ENCODE results near the gene TSPYL2.

Gene TSPYL2

DNA sequence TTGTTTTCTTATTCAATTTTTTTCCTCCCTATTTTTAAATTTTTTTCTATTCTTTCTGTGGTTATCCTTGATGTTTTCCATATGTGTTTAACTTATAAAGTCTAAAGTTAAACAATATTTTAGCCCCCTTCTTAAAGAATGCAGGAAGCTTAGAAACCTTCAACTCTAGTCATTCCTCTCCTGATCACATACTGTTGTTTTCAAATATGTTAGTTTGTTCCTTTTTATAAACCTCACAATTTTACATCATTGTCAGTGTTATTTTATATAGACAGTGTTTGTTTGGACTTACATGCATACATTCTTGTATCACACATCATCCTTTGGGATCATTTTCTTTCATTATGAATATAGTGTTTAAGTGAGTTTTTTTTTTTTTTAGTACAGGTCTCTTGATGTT lies 43.3 kb downstream of the TSPYL2 start:
- DNase-seq (ENCODE audit: low read depth in 2 of 3, low spot score in 1 of 3): no peak

DNA sequence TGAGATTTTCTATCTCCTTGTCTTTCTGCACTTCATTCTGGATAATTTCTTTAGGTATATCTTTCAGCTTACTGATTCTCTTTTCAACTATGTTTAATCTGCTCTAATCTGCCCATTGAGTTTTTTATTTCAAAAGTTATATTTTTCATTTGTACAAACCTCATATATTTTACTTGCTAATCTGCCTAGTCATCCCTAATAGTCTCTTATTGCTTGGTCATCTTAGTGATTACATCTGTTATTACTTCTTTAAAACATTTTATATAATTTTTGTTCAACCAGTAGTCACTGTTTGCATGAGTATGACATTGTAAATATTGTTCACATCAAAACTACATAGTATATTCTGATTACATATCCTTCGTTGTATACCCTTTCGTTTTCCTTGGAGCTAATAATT lies 44.2 kb downstream of the TSPYL2 start:
- DNase-seq (ENCODE audit: low read depth in 2 of 3, low spot score in 1 of 3): no peak

DNA sequence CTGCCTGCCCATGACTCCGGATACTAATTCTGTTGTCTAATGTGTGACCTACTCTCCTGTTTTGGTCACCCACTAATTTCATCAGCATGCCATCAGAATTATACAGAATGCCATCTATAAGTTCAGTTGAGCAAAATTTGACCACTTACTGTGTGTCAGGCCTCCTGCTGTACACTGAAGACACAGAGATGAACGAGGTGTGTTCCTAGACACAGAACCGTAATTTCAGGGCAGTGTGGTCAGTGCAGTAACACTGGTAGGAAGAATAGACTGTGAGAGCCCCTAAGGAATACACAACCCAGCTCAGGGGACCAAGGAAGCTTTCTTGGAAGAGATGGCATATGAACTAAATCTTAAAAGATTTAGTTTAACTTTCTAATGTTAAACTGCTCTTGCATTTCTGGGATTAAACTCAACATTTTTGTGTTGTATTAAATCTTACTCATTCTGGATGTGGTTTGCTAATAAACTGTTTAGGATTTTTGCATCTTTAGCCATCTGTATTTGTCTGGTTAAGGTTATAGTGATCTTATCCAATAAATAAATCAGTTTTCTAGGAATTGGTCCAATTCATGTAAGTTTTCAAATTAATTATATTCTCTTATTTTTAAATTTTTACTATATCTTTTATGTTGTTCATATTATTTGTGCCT lies 46.1 kb downstream of the TSPYL2 start:
- no peak for DNase-seq (ENCODE audit: low read depth in 2 of 3, low spot score in 1 of 3)

DNA sequence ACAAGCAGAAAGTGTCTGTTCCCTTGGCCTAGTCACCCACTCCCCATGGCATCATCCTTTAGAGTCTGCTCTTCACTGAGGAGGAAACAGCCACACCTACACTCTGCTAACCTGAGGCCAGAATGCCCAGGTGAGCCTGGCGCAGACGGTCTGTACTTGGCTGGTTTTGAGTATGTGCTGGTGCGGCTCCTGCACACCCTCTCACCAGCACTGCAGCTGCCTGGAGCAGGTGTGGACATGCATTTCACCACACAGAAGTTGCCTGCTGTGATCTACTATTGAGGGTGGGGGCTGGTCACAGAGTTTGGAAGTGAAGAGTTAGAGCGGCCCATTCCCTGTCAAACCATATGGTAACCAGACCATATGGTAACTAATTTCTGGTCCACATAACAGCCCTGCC lies 51.2 kb downstream of the TSPYL2 start:
- no peak for DNase-seq (ENCODE audit: low read depth in 2 of 3, low spot score in 1 of 3)

DNA sequence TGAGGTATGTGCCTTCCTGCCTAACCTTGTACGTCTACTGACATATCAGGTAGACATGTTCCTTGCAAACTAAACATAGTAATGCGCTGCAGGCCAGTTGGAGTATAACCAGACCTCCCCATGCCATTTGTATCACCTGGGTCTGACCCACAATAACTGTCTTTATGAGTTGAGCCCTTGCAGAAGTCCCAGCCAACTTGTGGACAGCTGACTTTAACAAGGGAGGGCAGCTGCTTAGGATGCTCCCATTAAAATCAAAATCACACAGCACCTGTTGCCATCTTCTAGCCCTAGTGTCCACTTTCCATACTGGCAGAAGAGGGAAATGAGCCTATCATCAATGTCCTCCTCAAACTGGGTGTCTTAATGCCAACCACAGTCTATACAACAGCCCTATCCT lies 53.4 kb downstream of the TSPYL2 start:
- no peak for DNase-seq (ENCODE audit: low read depth in 2 of 3, low spot score in 1 of 3)
